Measurements from ENCODE around the gene UGT1A6.

The UGT1A6 gene

GRCh38 chr2:233772153-233772552 is 79.5 kb downstream of the UGT1A6 start:
- DNase-seq = no peak

- DNase-seq = no peak
These were observed 79.9 kb downstream of the UGT1A6 start for GRCh38 chr2:233772583-233772982.

GRCh38 chr2:233773854-233774253 is 81.2 kb downstream of the UGT1A6 start:
- no peak for DNase-seq

GRCh38 chr2:233775414-233775813 is 82.7 kb downstream of the UGT1A6 start:
- no peak for DNase-seq

- no peak for DNase-seq
These were observed 85.3 kb downstream of the UGT1A6 start, which contains the start of gene MROH2A for GRCh38 chr2:233778030-233778429. MROH2A (plus strand) TSS chr2:233778330; CDS start chr2:233779359, 1,029 bp downstream.

GRCh38 chr2:233779722-233780121 is 87.0 kb downstream of the UGT1A6 start:
- DNase-seq = no peak

GRCh38 chr2:233780771-233781170 is 88.1 kb downstream of the UGT1A6 start:
- DNase-seq = no peak

- no peak for DNase-seq
These were observed 96.9 kb downstream of the UGT1A6 start for GRCh38 chr2:233789554-233789953.

- no peak for DNase-seq
These were observed 98.6 kb downstream of the UGT1A6 start for GRCh38 chr2:233791151-233791882.

GRCh38 chr2:233791883-233792329 is 99.2 kb downstream of the UGT1A6 start:
- DNase-seq = no peak

GRCh38 chr2:233792720-233793119 is 100.0 kb downstream of the UGT1A6 start:
- DNase-seq = no peak

GRCh38 chr2:233793465-233794127 is 100.9 kb downstream of the UGT1A6 start:
- DNase-seq = no peak

- no peak for DNase-seq
These were observed 101.5 kb downstream of the UGT1A6 start for GRCh38 chr2:233794128-233794658.

GRCh38 chr2:233795735-233796171 is 103.1 kb downstream of the UGT1A6 start:
- DNase-seq = no peak

- no peak for DNase-seq
These were observed 103.6 kb downstream of the UGT1A6 start for GRCh38 chr2:233796254-233796653.

- no peak for DNase-seq
These were observed 105.8 kb downstream of the UGT1A6 start for GRCh38 chr2:233798335-233799086.

- no peak for DNase-seq
These were observed 106.5 kb downstream of the UGT1A6 start for GRCh38 chr2:233799087-233799665.

GRCh38 chr2:233799716-233800115 is 107.0 kb downstream of the UGT1A6 start:
- DNase-seq = no peak

- DNase-seq = no peak
These were observed 107.5 kb downstream of the UGT1A6 start for GRCh38 chr2:233800208-233800607.

GRCh38 chr2:233801357-233802131 is 108.9 kb downstream of the UGT1A6 start:
- DNase-seq = no peak

GRCh38 chr2:233802132-233802815 is 109.6 kb downstream of the UGT1A6 start:
- no peak for DNase-seq
